Panc1 (cell line): ENCODE results near the gene TBX19. TPM values are rescaled to one million over a fixed set of nuclear protein-coding genes. Genes with fewer than 3 reads are reported as not detected.

ENCODE experiments used
- ATAC-seq: fragments of 200-7000 bp; cut with Tn5 transposase; 2 replicates; pipeline ENCODE4 v1.9.1; 2020; ENCODE audit warnings: mild to moderate bottlenecking, moderate library complexity
- BruUV-seq: library from RNA; stranded (reverse); fragments of 400-500 nt; replicated peaks from 2 replicates; lab custom pipeline; 2021; lab: Mats Ljungman, UMichigan
- CTCF ChIA-PET: fragments of 300-600 bp; sonication (Branson Sonifier 250); formaldehyde crosslinking; loops from one replicate; lab custom pipeline; 2022; ENCODE audit warnings: antibody characterized with exemption; lab: Charles Lee
- POLR2A ChIA-PET: fragments of 300-600 bp; sonication (Branson Sonifier 250); formaldehyde crosslinking; loops from one replicate; lab custom pipeline; 2022; ENCODE audit warnings: antibody characterized with exemption; lab: Charles Lee
- DNase-seq: peaks from one replicate; pipeline ENCODE4 v3.0.0-alpha.2; 2010; ENCODE audit warnings: low read depth, low spot score
- H3K27ac ChIP-seq: 2 replicates; pipeline ENCODE4 v1.5.1; 2011; ENCODE audit warnings: mild to moderate bottlenecking, low read length, inconsistent platforms
- H3K27me3 ChIP-seq: fragments of 200-500 bp; sonication (Bioruptor generic); 2 replicates; pipeline ENCODE4 v1.6.0; 2014; ENCODE audit warnings: low read length, inconsistent platforms; ENCODE audit not compliant: control insufficient read depth, insufficient read depth
- H3K36me3 ChIP-seq: fragments of 200-500 bp; sonication (Bioruptor generic); 2 replicates; pipeline ENCODE4 v1.5.1; 2014; ENCODE audit warnings: inconsistent platforms, mild to moderate bottlenecking, low read length, moderate library complexity; ENCODE audit not compliant: control insufficient read depth, insufficient read depth
- H3K4me1 ChIP-seq: 2 replicates; pipeline ENCODE4 v1.5.1; 2011; ENCODE audit warnings: inconsistent platforms, mild to moderate bottlenecking, low read length, moderate library complexity; ENCODE audit not compliant: control insufficient read depth, insufficient read depth
- H3K4me3 ChIP-seq, 2 experiments: 2 replicates each; pipeline ENCODE4 v1.5.1; 2011 to 2012; ENCODE audit warnings: low read depth in 2 of 2, low read length in 2 of 2, mild to moderate bottlenecking in 2 of 2, inconsistent platforms in 1 of 2, moderate library complexity in 1 of 2
- H3K9me3 ChIP-seq: fragments of 200-500 bp; sonication (Bioruptor generic); 2 replicates; pipeline ENCODE4 v1.5.1; 2014; ENCODE audit warnings: low read depth, mild to moderate bottlenecking, inconsistent platforms, low read length, moderate library complexity; ENCODE audit not compliant: control insufficient read depth, insufficient read depth
- POLR2AphosphoS5 ChIP-seq: IDR thresholded peaks from 2 replicates; pipeline ENCODE4 v1.6.1; 2012; ENCODE audit warnings: mild to moderate bottlenecking, low read depth, low read length, moderate library complexity
- SIN3A ChIP-seq: IDR thresholded peaks from 2 replicates; pipeline ENCODE4 v1.6.1; 2012; ENCODE audit warnings: low read depth, mild to moderate bottlenecking, low read length, moderate library complexity, borderline replicate concordance; ENCODE audit not compliant: insufficient read depth
- TCF7L2 ChIP-seq: IDR thresholded peaks from 2 replicates; pipeline ENCODE4 v1.6.1; 2011; ENCODE audit warnings: mild to moderate bottlenecking, low read depth, low read length, inconsistent platforms
- in situ Hi-C: cut with HindIII; loops from 2 replicates; pipeline ENCODE4 v1.10.0; 2016; ENCODE audit warnings: low sequenced_read_pairs, low pct_unique_long_range_greater_than_20kb
- intact Hi-C: fragments of 100-400 bp; cut with micrococcal nuclease; formaldehyde crosslinking; loops from one replicate; pipeline ENCODE4 v1.10.0; 2022; ENCODE audit not compliant: unreplicated experiment
- total RNA-seq: library from RNA; stranded (reverse); gene quantifications from one replicate; pipeline ENCODE4 v1.2.1, GENCODE V29; 2021; ENCODE audit not compliant: unreplicated experiment
- TF ChIP-seq, protein P1 (sequence below), 2 experiments: IDR thresholded peaks; 2 replicates each; pipeline ENCODE4 v1.6.1; 2011 to 2012; ENCODE audit warnings: low read depth in 2 of 2, control low read depth in 1 of 2, low read length in 1 of 2, mild to moderate bottlenecking in 1 of 2, moderate library complexity in 1 of 2; ENCODE audit not compliant: insufficient read depth in 1 of 2
- TF ChIP-seq, protein P2 (sequence below): fragments of 450-650 bp; IDR thresholded peaks from 2 replicates; pipeline ENCODE4 v1.5.1; 2017; ENCODE audit warnings: mild to moderate bottlenecking

TBX19 gene
- total RNA-seq, 1 experiment from 2014 or later = 2.2 TPM

DNA sequence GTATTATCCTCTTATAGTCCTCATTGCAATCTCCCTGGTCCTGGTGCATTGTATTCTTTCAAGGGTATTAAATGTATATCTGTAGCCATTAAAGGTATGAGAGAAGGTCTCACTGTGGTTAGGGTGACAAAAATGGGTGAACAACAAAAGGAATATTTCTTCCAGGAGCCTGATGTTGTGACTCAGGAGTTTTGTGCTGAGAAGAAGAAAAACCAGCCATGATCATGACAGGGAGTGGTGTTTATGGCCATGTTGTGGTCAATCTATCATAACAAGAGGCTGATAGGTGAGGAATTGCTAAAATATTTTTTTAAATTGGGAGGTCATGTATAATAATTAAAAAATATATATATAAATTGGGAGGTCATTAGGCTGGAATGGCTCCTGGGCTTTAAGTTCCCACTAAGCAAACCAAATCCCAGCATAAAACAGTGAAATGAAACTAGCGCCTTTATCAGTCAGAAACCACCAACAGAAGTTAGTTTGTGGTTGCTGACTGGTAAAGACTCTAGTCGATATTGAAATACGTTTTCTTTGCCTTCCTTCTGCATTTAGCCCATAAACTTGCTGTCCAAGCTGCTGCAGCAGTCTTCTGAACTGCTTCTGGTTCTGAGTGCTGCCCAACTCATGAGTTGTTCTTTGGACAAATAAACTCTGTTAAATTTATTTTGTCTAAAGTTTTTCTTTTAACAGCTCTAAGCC, 60.3 kb downstream of the TBX19 start:
- Histone ChIP-seq H3K9me3 (no peaks in the 10 kb centered on the region), H3K36me3 (no peaks in the 10 kb centered on the region), H3K4me1 (peaks cover 2% of the 10 kb centered on the region; the same call in 1 of the 2 replicates), H3K27me3 (peaks cover 3% of the 10 kb centered on the region; the same call in 1 of the 2 replicates), H3K27ac (no peak overlapping the region), H3K4me3 (no peak overlapping the region)
- TF ChIP-seq SIN3A = no peak
- TF ChIP-seq POLR2AphosphoS5 = no peak
- DNase-seq = no peak
- POLR2A ChIA-PET = no interaction called here
- no TSS peak for BruUV-seq
- no peak for ATAC-seq
- intact Hi-C loops (loop anchor here (5.0 kb wide), 3 partner anchors 96 to 1006 kb away; no protein-coding TSS in a partner anchor), in situ Hi-C loops (no loop called here)
- CTCF ChIA-PET = no interaction called here

DNA sequence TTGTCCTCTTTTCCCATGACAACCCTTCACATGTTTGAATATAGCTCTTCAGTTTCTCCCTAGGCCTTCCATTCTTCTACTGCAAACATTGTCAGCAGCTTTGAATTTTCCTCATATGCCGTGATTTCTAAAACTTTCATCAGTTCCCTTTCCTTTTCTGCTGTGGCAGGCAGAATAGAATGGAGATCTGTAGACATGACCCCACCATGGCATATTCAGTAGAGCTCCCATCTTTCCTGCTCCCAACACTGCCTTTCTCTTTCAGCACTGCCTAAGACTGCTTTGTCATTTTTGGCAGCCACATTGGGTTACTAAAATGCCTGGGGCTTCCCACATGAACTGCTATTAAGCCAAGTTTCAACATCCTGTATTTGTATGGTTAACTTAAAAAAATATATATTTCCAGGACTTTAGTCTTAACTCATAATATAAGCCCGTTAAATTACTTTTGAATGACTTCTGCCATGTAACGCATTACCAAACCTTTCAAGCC, 60.9 kb downstream of the TBX19 start:
- TF ChIP-seq SIN3A (no peak), TCF7L2 (no peak), POLR2AphosphoS5 (no peak)
- TF ChIP-seq, protein P1, sequence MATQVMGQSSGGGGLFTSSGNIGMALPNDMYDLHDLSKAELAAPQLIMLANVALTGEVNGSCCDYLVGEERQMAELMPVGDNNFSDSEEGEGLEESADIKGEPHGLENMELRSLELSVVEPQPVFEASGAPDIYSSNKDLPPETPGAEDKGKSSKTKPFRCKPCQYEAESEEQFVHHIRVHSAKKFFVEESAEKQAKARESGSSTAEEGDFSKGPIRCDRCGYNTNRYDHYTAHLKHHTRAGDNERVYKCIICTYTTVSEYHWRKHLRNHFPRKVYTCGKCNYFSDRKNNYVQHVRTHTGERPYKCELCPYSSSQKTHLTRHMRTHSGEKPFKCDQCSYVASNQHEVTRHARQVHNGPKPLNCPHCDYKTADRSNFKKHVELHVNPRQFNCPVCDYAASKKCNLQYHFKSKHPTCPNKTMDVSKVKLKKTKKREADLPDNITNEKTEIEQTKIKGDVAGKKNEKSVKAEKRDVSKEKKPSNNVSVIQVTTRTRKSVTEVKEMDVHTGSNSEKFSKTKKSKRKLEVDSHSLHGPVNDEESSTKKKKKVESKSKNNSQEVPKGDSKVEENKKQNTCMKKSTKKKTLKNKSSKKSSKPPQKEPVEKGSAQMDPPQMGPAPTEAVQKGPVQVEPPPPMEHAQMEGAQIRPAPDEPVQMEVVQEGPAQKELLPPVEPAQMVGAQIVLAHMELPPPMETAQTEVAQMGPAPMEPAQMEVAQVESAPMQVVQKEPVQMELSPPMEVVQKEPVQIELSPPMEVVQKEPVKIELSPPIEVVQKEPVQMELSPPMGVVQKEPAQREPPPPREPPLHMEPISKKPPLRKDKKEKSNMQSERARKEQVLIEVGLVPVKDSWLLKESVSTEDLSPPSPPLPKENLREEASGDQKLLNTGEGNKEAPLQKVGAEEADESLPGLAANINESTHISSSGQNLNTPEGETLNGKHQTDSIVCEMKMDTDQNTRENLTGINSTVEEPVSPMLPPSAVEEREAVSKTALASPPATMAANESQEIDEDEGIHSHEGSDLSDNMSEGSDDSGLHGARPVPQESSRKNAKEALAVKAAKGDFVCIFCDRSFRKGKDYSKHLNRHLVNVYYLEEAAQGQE (IDR thresholded peaks at IDR 0.05; ENCODE audit: insufficient read depth in 1 of 2, low read depth in 2 of 2, low read length in 1 of 2) = no peak
- TF ChIP-seq, protein P2, sequence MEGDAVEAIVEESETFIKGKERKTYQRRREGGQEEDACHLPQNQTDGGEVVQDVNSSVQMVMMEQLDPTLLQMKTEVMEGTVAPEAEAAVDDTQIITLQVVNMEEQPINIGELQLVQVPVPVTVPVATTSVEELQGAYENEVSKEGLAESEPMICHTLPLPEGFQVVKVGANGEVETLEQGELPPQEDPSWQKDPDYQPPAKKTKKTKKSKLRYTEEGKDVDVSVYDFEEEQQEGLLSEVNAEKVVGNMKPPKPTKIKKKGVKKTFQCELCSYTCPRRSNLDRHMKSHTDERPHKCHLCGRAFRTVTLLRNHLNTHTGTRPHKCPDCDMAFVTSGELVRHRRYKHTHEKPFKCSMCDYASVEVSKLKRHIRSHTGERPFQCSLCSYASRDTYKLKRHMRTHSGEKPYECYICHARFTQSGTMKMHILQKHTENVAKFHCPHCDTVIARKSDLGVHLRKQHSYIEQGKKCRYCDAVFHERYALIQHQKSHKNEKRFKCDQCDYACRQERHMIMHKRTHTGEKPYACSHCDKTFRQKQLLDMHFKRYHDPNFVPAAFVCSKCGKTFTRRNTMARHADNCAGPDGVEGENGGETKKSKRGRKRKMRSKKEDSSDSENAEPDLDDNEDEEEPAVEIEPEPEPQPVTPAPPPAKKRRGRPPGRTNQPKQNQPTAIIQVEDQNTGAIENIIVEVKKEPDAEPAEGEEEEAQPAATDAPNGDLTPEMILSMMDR = no peak
- no peaks in the 10 kb centered on the region for H3K36me3 ChIP-seq
- ATAC-seq (no peak), DNase-seq (no peak)
- intact Hi-C loops = loop anchor here (5.0 kb wide), 3 partner anchors 96 to 1006 kb away; no protein-coding TSS in a partner anchor
- no peak overlapping the region for H3K27ac ChIP-seq
- ChIA-PET CTCF (no interaction called here), POLR2A (no interaction called here)
- in situ Hi-C loops = no loop called here
- H3K4me1 ChIP-seq = peaks cover 2% of the 10 kb centered on the region; the same call in 1 of the 2 replicates
- peaks cover 3% of the 10 kb centered on the region; the same call in 1 of the 2 replicates for H3K27me3 ChIP-seq
- no peak overlapping the region for H3K4me3 ChIP-seq
- no TSS peak for BruUV-seq
- no peaks in the 10 kb centered on the region for H3K9me3 ChIP-seq
